ENCODE measurements around the gene IGF2BP1. TPM values are rescaled to one million over a fixed set of nuclear protein-coding genes. Genes with fewer than 3 reads are reported as not detected.
"Not testable (repeated sequence)": the region's sequence is repeated elsewhere in the genome, so short reads cannot be mapped to it uniquely, and the experiment has no call there.

IGF2BP1 gene
- total RNA-seq, 1 experiment from 2014 or later = 1.3 TPM

DNA sequence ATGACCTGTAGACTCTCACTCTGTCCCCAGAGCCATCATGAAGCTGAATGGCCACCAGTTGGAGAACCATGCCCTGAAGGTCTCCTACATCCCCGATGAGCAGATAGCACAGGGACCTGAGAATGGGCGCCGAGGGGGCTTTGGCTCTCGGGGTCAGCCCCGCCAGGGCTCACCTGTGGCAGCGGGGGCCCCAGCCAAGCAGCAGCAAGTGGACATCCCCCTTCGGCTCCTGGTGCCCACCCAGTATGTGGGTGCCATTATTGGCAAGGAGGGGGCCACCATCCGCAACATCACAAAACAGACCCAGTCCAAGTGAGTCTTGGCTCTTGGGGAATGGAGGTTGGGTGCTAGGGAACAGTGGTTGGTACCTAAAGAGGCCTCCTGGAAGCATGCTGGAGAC, 41.0 kb downstream of the IGF2BP1 start:
- BruUV-seq (replicated peaks) = no TSS peak
- no peaks in the 10 kb centered on the region for H3K9me3 ChIP-seq (ENCODE audit: low read length)
- H3K9me2 ChIP-seq (replicated peaks; ENCODE audit: low read length) = no peaks in the 10 kb centered on the region
- no peaks in the 10 kb centered on the region for H3K36me3 ChIP-seq (ENCODE audit: low read depth, low read length)
- ChIA-PET POLR2A (ENCODE audit: unreplicated experiment) (no interaction called here), CTCF (no interaction called here)
- H3K4me2 ChIP-seq (ENCODE audit: low read length) = no peak overlapping the region
- no peaks in the 10 kb centered on the region for H4K20me1 ChIP-seq (ENCODE audit: low read length)
- H3F3A ChIP-seq (ENCODE audit: low read length, unreplicated experiment) = no peaks in the 10 kb centered on the region
- H3K79me2 ChIP-seq (ENCODE audit: low read length) = no peaks in the 10 kb centered on the region
- TF ChIP-seq EZH2 (IDR thresholded peaks at IDR 0.05; ENCODE audit: low read length, unreplicated experiment) = no peak
- no peak overlapping the region for H2AFZ ChIP-seq (ENCODE audit: low read length)
- no peak for DNase-seq
- no peaks in the 10 kb centered on the region for H3K4me1 ChIP-seq (ENCODE audit: insufficient read depth, low read length)
- H3K27ac ChIP-seq (ENCODE audit: low read length) = no peak overlapping the region
- H3K4me3 ChIP-seq (ENCODE audit: low read length) = no peak overlapping the region
- H3K27me3 ChIP-seq (ENCODE audit: low read length) = no peaks in the 10 kb centered on the region
- ATAC-seq = no peak
- intact Hi-C loops (cut with micrococcal nuclease) = no loop called here
- no peak overlapping the region for H3K9ac ChIP-seq (ENCODE audit: low read length)

DNA sequence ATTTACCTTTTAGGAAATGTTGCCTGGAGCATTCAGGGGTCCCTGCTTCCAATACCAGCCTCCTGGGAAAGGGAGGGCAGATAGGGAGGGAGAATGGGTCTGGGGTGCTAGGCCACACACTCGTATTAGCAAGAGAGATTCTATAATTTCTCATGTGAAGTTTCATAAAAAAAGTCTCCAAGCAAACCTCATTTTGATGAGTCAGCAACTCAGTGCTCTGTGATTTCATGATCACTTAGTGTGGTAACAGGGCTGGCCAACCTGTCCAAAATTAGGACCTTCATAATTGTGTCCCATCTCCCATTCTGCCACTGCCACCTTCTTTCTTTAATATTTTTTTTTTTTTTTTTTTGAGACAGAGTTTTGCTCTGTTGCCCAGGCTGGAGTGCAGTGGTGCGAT, 41.4 kb downstream of the IGF2BP1 start:
- TF ChIP-seq EZH2 (IDR thresholded peaks at IDR 0.05; ENCODE audit: low read length, unreplicated experiment) = no peak
- TF ChIP-seq, protein P1, sequence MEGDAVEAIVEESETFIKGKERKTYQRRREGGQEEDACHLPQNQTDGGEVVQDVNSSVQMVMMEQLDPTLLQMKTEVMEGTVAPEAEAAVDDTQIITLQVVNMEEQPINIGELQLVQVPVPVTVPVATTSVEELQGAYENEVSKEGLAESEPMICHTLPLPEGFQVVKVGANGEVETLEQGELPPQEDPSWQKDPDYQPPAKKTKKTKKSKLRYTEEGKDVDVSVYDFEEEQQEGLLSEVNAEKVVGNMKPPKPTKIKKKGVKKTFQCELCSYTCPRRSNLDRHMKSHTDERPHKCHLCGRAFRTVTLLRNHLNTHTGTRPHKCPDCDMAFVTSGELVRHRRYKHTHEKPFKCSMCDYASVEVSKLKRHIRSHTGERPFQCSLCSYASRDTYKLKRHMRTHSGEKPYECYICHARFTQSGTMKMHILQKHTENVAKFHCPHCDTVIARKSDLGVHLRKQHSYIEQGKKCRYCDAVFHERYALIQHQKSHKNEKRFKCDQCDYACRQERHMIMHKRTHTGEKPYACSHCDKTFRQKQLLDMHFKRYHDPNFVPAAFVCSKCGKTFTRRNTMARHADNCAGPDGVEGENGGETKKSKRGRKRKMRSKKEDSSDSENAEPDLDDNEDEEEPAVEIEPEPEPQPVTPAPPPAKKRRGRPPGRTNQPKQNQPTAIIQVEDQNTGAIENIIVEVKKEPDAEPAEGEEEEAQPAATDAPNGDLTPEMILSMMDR (conservative IDR thresholded peaks at IDR 0.05; ENCODE audit: low read depth, low read length) = no peak
- TF ChIP-seq EZH2phosphoT487 (IDR thresholded peaks at IDR 0.05; ENCODE audit: borderline replicate concordance, low read length) = no peak
- Histone ChIP-seq H3K79me2 (ENCODE audit: low read length) (no peaks in the 10 kb centered on the region), H3K4me2 (ENCODE audit: low read length) (no peak overlapping the region), H4K20me1 (ENCODE audit: low read length) (no peaks in the 10 kb centered on the region), H3K4me3 (ENCODE audit: low read length) (no peak overlapping the region), H3K9ac (ENCODE audit: low read length) (no peak overlapping the region), H3K27ac (ENCODE audit: low read length) (no peak overlapping the region), H3F3A (ENCODE audit: low read length, unreplicated experiment) (no peaks in the 10 kb centered on the region), H3K4me1 (ENCODE audit: insufficient read depth, low read length) (no peaks in the 10 kb centered on the region), H3K27me3 (ENCODE audit: low read length) (no peaks in the 10 kb centered on the region), H3K36me3 (ENCODE audit: low read depth, low read length) (no peaks in the 10 kb centered on the region), H3K9me3 (ENCODE audit: low read length) (no peaks in the 10 kb centered on the region), H3K9me2 (replicated peaks; ENCODE audit: low read length) (no peaks in the 10 kb centered on the region), H2AFZ (ENCODE audit: low read length) (no peak overlapping the region)
- no peak for ATAC-seq
- intact Hi-C loops (cut with micrococcal nuclease) = no loop called here
- POLR2A ChIA-PET (ENCODE audit: unreplicated experiment) = no interaction called here
- BruUV-seq (replicated peaks) = no TSS peak
- no peak for DNase-seq
- CTCF ChIA-PET = no interaction called here

DNA sequence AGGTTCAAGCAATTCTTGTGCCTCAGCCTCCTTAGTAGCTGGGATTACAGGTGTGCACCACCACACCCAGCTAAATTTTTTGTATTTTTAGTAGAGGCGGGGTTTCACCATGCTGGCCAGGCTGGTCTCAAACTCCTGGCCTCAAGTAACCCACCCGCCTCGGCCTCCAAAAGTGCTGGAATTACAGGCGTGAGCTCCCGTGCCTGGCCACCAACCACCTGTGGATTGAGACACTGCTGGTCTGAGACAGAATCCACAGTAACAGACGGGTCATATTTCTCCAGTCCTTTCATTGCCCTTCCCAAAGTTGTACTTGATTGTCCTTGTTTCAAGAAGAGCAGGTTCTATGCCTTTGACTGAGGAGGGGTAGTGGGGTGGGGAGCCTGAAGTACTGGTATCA, 42.3 kb downstream of the IGF2BP1 start:
- DNase-seq; H3K9ac ChIP-seq (ENCODE audit: low read length); H3K4me2 ChIP-seq (ENCODE audit: low read length); H3K27me3 ChIP-seq (ENCODE audit: low read length); BruUV-seq (replicated peaks); H3F3A ChIP-seq (ENCODE audit: low read length, unreplicated experiment); intact Hi-C loops (cut with micrococcal nuclease); H3K36me3 ChIP-seq (ENCODE audit: low read depth, low read length); H2AFZ ChIP-seq (ENCODE audit: low read length); H3K4me3 ChIP-seq (ENCODE audit: low read length); H3K27ac ChIP-seq (ENCODE audit: low read length); H3K9me2 ChIP-seq (replicated peaks; ENCODE audit: low read length); ATAC-seq; POLR2A ChIA-PET (ENCODE audit: unreplicated experiment); CTCF ChIA-PET; H3K9me3 ChIP-seq (ENCODE audit: low read length); H3K79me2 ChIP-seq (ENCODE audit: low read length); H3K4me1 ChIP-seq (ENCODE audit: insufficient read depth, low read length); H4K20me1 ChIP-seq (ENCODE audit: low read length): not testable (repeated sequence)

DNA sequence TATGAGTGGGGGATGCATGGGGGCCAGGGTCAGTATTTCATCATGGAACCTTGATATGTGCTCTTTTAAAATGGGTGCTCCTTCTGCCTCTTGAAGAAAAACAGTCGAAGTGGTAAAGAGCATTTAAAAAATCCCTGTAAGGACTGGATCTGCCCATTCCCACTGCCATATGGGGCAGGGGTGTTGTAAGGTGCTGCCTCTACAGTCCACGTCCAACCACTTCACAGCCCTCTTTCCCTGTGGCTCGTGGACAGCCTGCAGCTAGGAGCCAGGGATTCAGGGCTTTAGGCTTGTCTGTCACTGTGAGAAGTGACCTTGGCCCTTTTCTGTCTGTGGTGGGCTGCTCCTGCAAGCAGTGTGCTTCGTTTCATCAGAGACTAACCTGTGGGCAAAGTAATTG, 44.3 kb downstream of the IGF2BP1 start:
- no peaks in the 10 kb centered on the region for H3K9me3 ChIP-seq (ENCODE audit: low read length)
- BruUV-seq (replicated peaks) = no TSS peak
- TF ChIP-seq EZH2phosphoT487 (IDR thresholded peaks at IDR 0.05; ENCODE audit: borderline replicate concordance, low read length) (no peak), EZH2 (IDR thresholded peaks at IDR 0.05; ENCODE audit: low read length, unreplicated experiment) (no peak)
- TF ChIP-seq, protein P1 (conservative IDR thresholded peaks at IDR 0.05; ENCODE audit: low read depth, low read length) = no peak

More for the DNA sequence above, 44.3 kb downstream of the IGF2BP1 start:
- H3K27ac ChIP-seq (ENCODE audit: low read length) = no peak overlapping the region
- intact Hi-C loops (cut with micrococcal nuclease) = no loop called here
- no peaks in the 10 kb centered on the region for H4K20me1 ChIP-seq (ENCODE audit: low read length)
- H3K9me2 ChIP-seq (replicated peaks; ENCODE audit: low read length) = no peaks in the 10 kb centered on the region
- H2AFZ ChIP-seq (ENCODE audit: low read length) = no peak overlapping the region; the same call in 1 of the 2 replicates
- ATAC-seq = no peak
- H3K79me2 ChIP-seq (ENCODE audit: low read length) = no peaks in the 10 kb centered on the region
- POLR2A ChIA-PET (ENCODE audit: unreplicated experiment) = no interaction called here
- CTCF ChIA-PET = no interaction called here
- no peak overlapping the region for H3K9ac ChIP-seq (ENCODE audit: low read length)
- no peaks in the 10 kb centered on the region for H3F3A ChIP-seq (ENCODE audit: low read length, unreplicated experiment)
- H3K4me3 ChIP-seq (ENCODE audit: low read length) = no peak overlapping the region
- no peak for DNase-seq
- H3K27me3 ChIP-seq (ENCODE audit: low read length) = no peaks in the 10 kb centered on the region
- peaks cover 10% of the 10 kb centered on the region for H3K4me1 ChIP-seq (ENCODE audit: insufficient read depth, low read length)
- H3K4me2 ChIP-seq (ENCODE audit: low read length) = no peak overlapping the region
- H3K36me3 ChIP-seq (ENCODE audit: low read depth, low read length) = no peaks in the 10 kb centered on the region
